ENCODE measurements around the gene CCDC9. TPM values are rescaled to one million over a fixed set of nuclear protein-coding genes. Genes with fewer than 3 reads are reported as not detected.

CCDC9 gene
- total and polyA plus RNA-seq, 2 of the 8 experiments (the other 6 are each of a cell fraction or from before 2014, with no cell fraction given), result 3.7 to 29.8 TPM

- TF ChIP-seq ATF2 (IDR thresholded peaks at IDR 0.05; ENCODE audit: low read length), result no peak
- TF ChIP-seq SIRT6 (IDR thresholded peaks at IDR 0.05; ENCODE audit: low read length), result no peak
- no peak for TF ChIP-seq CBX5 (IDR thresholded peaks at IDR 0.05; ENCODE audit: low read depth, low read length)
- TF ChIP-seq CTCF (IDR thresholded peaks at IDR 0.05; ENCODE audit: control extremely low read depth in 1 of 3, insufficient read depth in 1 of 3, low read depth in 1 of 3, low read length in 3 of 3), result no peak
- TF ChIP-seq GTF2F1 (IDR thresholded peaks at IDR 0.05; ENCODE audit: borderline replicate concordance, low read depth, low read length), result no peak
- no peak; the same call in 1 of the 2 replicates for TF ChIP-seq TAF1 (IDR thresholded peaks at IDR 0.05; ENCODE audit: low read depth, low read length)
- no peak for TF ChIP-seq ZNF274 (IDR thresholded peaks at IDR 0.05; ENCODE audit: borderline replicate concordance, extremely low read depth, low read length)
- no peak for TF ChIP-seq RAD21 (IDR thresholded peaks at IDR 0.05 in 1 of 2, conservative IDR thresholded peaks at IDR 0.05 in 1 of 2; ENCODE audit: low read depth in 2 of 2, low read length in 2 of 2)
- no peak for TF ChIP-seq JUND (IDR thresholded peaks at IDR 0.05; ENCODE audit: low read length)
- TF ChIP-seq KDM4A (IDR thresholded peaks at IDR 0.05; ENCODE audit: low read depth, low read length, severe bottlenecking), result peak; percentile 4
- no peak; the same call in 1 of the 2 replicates for TF ChIP-seq BACH1 (IDR thresholded peaks at IDR 0.05; ENCODE audit: low read length)
- no peak for TF ChIP-seq HDAC6 (IDR thresholded peaks at IDR 0.05; ENCODE audit: low read depth, low read length)
Measured at GRCh38 chr19:47231215-47232054, 24.9 kb upstream of the CCDC9 start (continued).

Measured in H1 (cell line).